Stimulated activated CD4-positive, alpha-beta T cell treated with anti-CD3 and anti-CD28 coated beads, Interleukin-15, amount 100 ng/mL, for 1 hour (primary cell): ENCODE results near the gene FAM72D.
"Not testable (repeated sequence)": the region's sequence is repeated elsewhere in the genome, so short reads cannot be mapped to it uniquely, and the experiment has no call there.

Experiments used
- DNase-seq, 2 donors: peaks; one replicate each; pipeline ENCODE4 v3.0.0-alpha.2; 2020; ENCODE audit warnings: low read depth in 1 of 2, low spot score in 1 of 2

FAM72D gene

GRCh38 chr1:145095284-145096057 is at the start of gene FAM72D, which contains the start of gene SRGAP2B:
TSS of gene FAM72D (plus strand) at chr1:145095974. CDS start at chr1:145096848, 874 bp downstream.
TSS of gene SRGAP2B (minus strand) at chr1:145095328. CDS start at chr1:145092901, 2,427 bp downstream.
- DNase-seq, result not testable (repeated sequence)

- DNase-seq, result not testable (repeated sequence)
These were observed 48.2 kb upstream of the FAM72D start for GRCh38 chr1:145047553-145047952.

GRCh38 chr1:145048181-145048856 is 47.5 kb upstream of the FAM72D start:
- not testable (repeated sequence) for DNase-seq

- not testable (repeated sequence) for DNase-seq
These were observed 43.6 kb upstream of the FAM72D start for GRCh38 chr1:145052019-145052776.

GRCh38 chr1:145053428-145053827 is 42.3 kb upstream of the FAM72D start:
- DNase-seq, result not testable (repeated sequence)

GRCh38 chr1:145055217-145055760 is 40.5 kb upstream of the FAM72D start:
- not testable (repeated sequence) for DNase-seq

GRCh38 chr1:145058184-145058583 is 37.6 kb upstream of the FAM72D start:
- DNase-seq, result not testable (repeated sequence)

GRCh38 chr1:145063285-145063684 is 32.5 kb upstream of the FAM72D start:
- DNase-seq, result not testable (repeated sequence)

- DNase-seq, result not testable (repeated sequence)
These were observed 31.7 kb upstream of the FAM72D start for GRCh38 chr1:145063941-145064648.

GRCh38 chr1:145065194-145065826 is 30.5 kb upstream of the FAM72D start:
- not testable (repeated sequence) for DNase-seq

GRCh38 chr1:145066486-145066885 is 29.3 kb upstream of the FAM72D start:
- DNase-seq, result not testable (repeated sequence)

- DNase-seq, result not testable (repeated sequence)
These were observed 24.2 kb upstream of the FAM72D start for GRCh38 chr1:145071569-145071968.

GRCh38 chr1:145074021-145074559 is 21.7 kb upstream of the FAM72D start:
- DNase-seq, result not testable (repeated sequence)

GRCh38 chr1:145076877-145077276 is 18.9 kb upstream of the FAM72D start:
- not testable (repeated sequence) for DNase-seq

GRCh38 chr1:145077872-145078786 is 17.6 kb upstream of the FAM72D start:
- DNase-seq, result not testable (repeated sequence)

- DNase-seq, result not testable (repeated sequence)
These were observed 16.9 kb upstream of the FAM72D start for GRCh38 chr1:145078787-145079370.

GRCh38 chr1:145079737-145080136 is 16.0 kb upstream of the FAM72D start:
- DNase-seq, result not testable (repeated sequence)

- not testable (repeated sequence) for DNase-seq
These were observed 15.6 kb upstream of the FAM72D start for GRCh38 chr1:145080193-145080592.
